ENCODE data around the gene TECPR2. TPM values are rescaled to one million over a fixed set of nuclear protein-coding genes. Genes with fewer than 3 reads are reported as not detected.

TECPR2 gene
- total and polyA plus RNA-seq, 8 donors: 3.3 to 18.2 (median 10.5) TPM

- no peak for DNase-seq
- FAIRE-seq: no peak
- H3K27ac ChIP-seq: no peak overlapping the region
- no peaks in the 10 kb centered on the region for H3K9me3 ChIP-seq
- intact Hi-C loops (cut with DNase I): no loop called here
- H3K4me3 ChIP-seq: no peak overlapping the region
- ATAC-seq: no peak
- H3K36me3 ChIP-seq: no peaks in the 10 kb centered on the region
- H3K4me1 ChIP-seq: no peaks in the 10 kb centered on the region
- H3K27me3 ChIP-seq: no peaks in the 10 kb centered on the region
- TF ChIP-seq, protein P1, sequence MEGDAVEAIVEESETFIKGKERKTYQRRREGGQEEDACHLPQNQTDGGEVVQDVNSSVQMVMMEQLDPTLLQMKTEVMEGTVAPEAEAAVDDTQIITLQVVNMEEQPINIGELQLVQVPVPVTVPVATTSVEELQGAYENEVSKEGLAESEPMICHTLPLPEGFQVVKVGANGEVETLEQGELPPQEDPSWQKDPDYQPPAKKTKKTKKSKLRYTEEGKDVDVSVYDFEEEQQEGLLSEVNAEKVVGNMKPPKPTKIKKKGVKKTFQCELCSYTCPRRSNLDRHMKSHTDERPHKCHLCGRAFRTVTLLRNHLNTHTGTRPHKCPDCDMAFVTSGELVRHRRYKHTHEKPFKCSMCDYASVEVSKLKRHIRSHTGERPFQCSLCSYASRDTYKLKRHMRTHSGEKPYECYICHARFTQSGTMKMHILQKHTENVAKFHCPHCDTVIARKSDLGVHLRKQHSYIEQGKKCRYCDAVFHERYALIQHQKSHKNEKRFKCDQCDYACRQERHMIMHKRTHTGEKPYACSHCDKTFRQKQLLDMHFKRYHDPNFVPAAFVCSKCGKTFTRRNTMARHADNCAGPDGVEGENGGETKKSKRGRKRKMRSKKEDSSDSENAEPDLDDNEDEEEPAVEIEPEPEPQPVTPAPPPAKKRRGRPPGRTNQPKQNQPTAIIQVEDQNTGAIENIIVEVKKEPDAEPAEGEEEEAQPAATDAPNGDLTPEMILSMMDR (IDR thresholded peaks at IDR 0.05): no peak
- WGBS, 2 donors: 95 to 96% methylated on average over 14 of the region's 14 CpGs
Observed at GRCh38 chr14:102418853-102419240, 56.1 kb downstream of the TECPR2 start.

DNA sequence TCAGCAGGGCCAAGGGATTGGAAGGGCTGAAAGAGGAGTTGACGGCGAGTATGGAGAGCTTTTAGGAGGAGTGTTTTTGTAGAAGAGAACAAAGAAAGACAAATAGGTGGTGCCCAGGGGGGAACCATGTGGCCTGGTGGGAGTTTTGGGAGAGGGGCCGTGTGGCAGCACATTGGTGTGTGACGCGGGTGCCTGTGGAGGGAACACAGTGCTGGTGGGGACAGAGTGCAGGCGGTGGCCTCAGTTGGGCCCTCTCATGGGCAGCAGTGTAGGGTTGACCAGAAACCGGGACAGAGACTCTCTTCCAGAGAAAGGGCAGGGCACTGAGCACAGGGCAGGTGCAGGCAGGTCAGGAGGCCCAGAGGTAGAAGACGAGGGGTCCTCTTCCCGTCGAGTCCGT, 56.5 kb downstream of the TECPR2 start:
- Histone ChIP-seq H3K27me3 (no peaks in the 10 kb centered on the region), H3K4me3 (no peak overlapping the region), H3K4me1 (no peaks in the 10 kb centered on the region), H3K27ac (no peak overlapping the region), H3K9me3 (no peaks in the 10 kb centered on the region), H3K36me3 (no peaks in the 10 kb centered on the region)
- FAIRE-seq (no peak), DNase-seq (no peak), ATAC-seq (no peak)
- 91 to 95% methylated on average over 11 of the region's 11 CpGs for WGBS, 2 donors
- intact Hi-C loops (cut with DNase I): no loop called here
- TF ChIP-seq, protein P1 (IDR thresholded peaks at IDR 0.05): no peak

- Histone ChIP-seq H3K9me3 (no peaks in the 10 kb centered on the region), H3K27me3 (no peaks in the 10 kb centered on the region), H3K27ac (no peak overlapping the region), H3K4me1 (no peaks in the 10 kb centered on the region), H3K36me3 (no peaks in the 10 kb centered on the region), H3K4me3 (no peak overlapping the region)
- TF ChIP-seq, protein P1 (IDR thresholded peaks at IDR 0.05): no peak
- WGBS, 2 donors: 82 to 87% methylated on average over 8 of the region's 8 CpGs
- DNase-seq (no peak), ATAC-seq (no peak), FAIRE-seq (no peak)
- intact Hi-C loops (cut with DNase I): no loop called here
Observed at GRCh38 chr14:102419716-102420115, 57.0 kb downstream of the TECPR2 start.

- intact Hi-C loops (cut with DNase I): no loop called here
- WGBS, 2 donors: 84 to 91% methylated on average over 10 of the region's 10 CpGs
- TF ChIP-seq, protein P1 (IDR thresholded peaks at IDR 0.05): no peak
- Histone ChIP-seq H3K4me3 (no peak overlapping the region), H3K36me3 (no peaks in the 10 kb centered on the region), H3K4me1 (no peaks in the 10 kb centered on the region), H3K9me3 (no peaks in the 10 kb centered on the region), H3K27ac (no peak overlapping the region), H3K27me3 (no peaks in the 10 kb centered on the region)
- FAIRE-seq: no peak
- ATAC-seq: no peak
- DNase-seq: no peak
Observed at GRCh38 chr14:102421411-102422057, 58.8 kb downstream of the TECPR2 start.

DNA sequence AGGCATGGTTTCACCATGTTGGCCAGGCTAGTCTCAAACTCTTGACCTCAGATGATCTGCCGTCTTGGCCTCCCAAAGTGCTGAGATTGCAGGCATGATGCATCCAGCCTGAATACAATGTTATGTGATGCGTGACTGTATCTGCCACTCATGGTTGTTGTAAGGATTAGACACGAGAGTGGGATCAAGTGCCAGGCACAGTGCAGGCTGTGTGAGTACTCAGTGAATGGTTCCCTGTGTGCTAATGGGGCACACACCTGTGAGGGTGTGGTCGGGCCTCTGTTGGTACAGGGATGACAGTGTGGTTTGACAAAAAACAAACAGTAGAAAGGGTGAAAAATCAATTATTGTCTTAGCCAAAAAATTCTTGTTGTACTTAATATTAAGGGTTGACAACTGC, 61.8 kb downstream of the TECPR2 start:
- H3K4me1 ChIP-seq: no peaks in the 10 kb centered on the region
- no peak overlapping the region for H3K27ac ChIP-seq
- H3K36me3 ChIP-seq: peaks cover 0 to 4% (median 0%) of the 10 kb centered on the region in 3 donors
- ATAC-seq: no peak
- TF ChIP-seq, protein P1 (IDR thresholded peaks at IDR 0.05): no peak
- H3K9me3 ChIP-seq: no peaks in the 10 kb centered on the region
- 89% methylated on average over 4 of the region's 4 CpGs for WGBS, 2 donors
- intact Hi-C loops (cut with DNase I): no loop called here
- H3K27me3 ChIP-seq: no peaks in the 10 kb centered on the region
- DNase-seq: no peak
- no peak for FAIRE-seq
- H3K4me3 ChIP-seq: no peak overlapping the region

Data from pancreas (tissue), 10 donors.